ENCODE results near the gene CLK4.

DNA sequence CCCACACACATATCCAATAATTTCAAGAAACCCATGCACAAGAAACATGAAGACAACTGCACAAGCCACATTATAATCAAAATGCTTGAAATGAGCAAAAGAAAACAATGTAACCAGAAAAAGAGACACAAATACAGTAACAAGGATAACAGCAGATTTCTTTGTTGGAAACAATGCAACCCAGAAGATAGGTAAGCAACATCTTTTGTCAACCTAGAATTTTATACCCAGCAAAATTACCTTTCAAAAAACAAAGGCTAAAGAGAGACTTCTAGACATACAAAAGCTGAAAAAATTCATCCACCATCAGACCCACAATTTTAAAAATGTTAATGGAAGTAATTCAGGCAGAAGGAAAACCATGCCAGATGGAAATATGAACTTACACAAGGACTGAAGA is 31.7 kb downstream of the CLK4 start:
- TF ChIP-seq, protein P1, sequence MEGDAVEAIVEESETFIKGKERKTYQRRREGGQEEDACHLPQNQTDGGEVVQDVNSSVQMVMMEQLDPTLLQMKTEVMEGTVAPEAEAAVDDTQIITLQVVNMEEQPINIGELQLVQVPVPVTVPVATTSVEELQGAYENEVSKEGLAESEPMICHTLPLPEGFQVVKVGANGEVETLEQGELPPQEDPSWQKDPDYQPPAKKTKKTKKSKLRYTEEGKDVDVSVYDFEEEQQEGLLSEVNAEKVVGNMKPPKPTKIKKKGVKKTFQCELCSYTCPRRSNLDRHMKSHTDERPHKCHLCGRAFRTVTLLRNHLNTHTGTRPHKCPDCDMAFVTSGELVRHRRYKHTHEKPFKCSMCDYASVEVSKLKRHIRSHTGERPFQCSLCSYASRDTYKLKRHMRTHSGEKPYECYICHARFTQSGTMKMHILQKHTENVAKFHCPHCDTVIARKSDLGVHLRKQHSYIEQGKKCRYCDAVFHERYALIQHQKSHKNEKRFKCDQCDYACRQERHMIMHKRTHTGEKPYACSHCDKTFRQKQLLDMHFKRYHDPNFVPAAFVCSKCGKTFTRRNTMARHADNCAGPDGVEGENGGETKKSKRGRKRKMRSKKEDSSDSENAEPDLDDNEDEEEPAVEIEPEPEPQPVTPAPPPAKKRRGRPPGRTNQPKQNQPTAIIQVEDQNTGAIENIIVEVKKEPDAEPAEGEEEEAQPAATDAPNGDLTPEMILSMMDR (IDR thresholded peaks at IDR 0.05) = no peak
- TF ChIP-seq POLR2A (IDR thresholded peaks at IDR 0.05) (no peak), POLR2AphosphoS5 (IDR thresholded peaks at IDR 0.05) (no peak)

All from gastroesophageal sphincter (tissue), 3 donors.